HG03354 (cell line): Measurements from ENCODE around the gene CAST.

Source experiments
- ATAC-seq: cut with Tn5 transposase; IDR thresholded peaks from one replicate; pipeline ENCODE4 v1.9.1; 2021; ENCODE audit warnings: mild to moderate bottlenecking; ENCODE audit not compliant: unreplicated experiment, poor library complexity, severe bottlenecking

Gene CAST

GRCh38 chr5:96641368-96642280 lies 20.6 kb upstream of the CAST start:
- ATAC-seq: no peak

GRCh38 chr5:96642281-96642640 lies 19.9 kb upstream of the CAST start:
- no peak for ATAC-seq

DNA sequence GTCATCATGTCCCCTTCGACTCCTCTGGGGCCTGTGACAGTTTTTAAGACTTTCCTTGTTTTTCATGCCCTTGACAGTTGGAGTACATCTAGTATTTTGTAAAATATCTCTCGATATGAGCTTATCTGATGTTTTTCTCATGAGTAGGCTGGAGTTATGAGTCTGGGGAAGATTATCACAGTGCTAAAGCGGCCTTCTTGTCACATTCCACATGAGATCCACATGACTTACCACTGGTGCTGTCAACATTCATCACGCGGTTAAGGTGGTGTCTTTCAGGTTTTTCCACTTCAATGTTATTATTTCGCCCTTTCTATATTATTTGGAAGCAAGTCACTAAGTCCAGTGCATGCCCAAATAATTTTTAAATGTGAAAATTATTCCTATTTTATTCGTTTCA lies 17.1 kb upstream of the CAST start:
- ATAC-seq: no peak

GRCh38 chr5:96648023-96648422 lies 14.2 kb upstream of the CAST start:
- peak; percentile 67 for ATAC-seq

DNA sequence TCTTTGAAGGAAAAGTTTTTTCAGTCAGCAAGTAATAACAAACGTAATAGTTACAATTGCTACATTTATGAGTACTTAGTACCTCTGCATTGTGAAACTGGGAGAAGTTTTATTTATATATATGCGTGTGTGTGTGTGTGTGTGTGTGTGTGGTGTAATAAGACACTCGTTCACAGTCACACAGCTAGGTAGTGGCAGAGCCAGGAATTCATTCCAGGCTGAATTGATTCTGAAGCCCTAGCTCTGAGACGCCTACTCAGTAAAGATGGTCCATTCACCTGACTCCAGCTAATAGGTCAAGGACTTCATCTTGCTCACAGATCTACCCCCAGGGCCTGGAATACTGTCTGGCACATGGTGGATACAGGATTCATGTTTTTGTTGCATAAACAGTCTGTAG lies 13.6 kb upstream of the CAST start:
- no peak for ATAC-seq

- no peak for ATAC-seq
These were observed 12.9 kb upstream of the CAST start for GRCh38 chr5:96649251-96649662.

DNA sequence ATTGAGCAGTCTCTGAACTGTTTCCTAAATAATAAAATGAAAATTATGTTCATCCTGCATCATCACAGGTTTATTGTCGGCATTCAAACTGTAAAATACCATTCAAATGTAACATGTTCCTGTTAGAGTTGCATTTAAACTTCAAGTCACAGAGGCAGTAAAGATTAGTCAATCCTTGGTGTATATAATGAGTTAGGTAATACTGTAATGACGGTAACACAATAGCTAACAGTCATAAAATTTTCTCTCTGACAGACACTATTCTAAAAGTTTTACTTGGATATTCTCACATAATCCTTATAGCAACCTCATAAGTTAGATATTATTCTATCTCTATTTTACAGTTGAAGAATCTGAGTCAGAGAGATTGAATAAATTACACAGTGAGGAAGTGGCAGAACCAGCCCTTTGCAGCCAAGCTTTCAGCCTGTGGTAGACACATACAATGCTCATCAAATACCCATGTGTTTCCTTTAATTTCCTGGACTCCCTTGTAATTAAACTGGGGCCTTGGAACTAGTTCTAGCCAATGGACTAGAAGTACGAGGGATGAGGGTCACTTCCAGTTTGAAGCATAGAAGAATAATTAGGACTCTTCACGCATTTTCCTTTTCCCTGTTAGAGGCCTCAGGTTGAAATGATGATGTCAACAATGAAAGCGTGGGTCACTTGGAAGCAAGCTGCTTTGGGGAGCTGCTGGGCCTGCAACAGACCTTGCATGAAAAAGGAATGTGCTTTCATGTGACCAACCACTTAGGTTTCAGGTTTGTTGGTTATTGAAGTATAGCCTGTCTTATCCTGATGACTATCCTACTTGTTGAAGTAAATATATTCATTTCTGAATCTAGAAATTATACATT lies 12.3 kb upstream of the CAST start:
- ATAC-seq: no peak

GRCh38 chr5:96651047-96651446 lies 11.1 kb upstream of the CAST start:
- ATAC-seq: no peak

GRCh38 chr5:96651948-96652753 lies 10.0 kb upstream of the CAST start:
- peak; percentile 42 for ATAC-seq

DNA sequence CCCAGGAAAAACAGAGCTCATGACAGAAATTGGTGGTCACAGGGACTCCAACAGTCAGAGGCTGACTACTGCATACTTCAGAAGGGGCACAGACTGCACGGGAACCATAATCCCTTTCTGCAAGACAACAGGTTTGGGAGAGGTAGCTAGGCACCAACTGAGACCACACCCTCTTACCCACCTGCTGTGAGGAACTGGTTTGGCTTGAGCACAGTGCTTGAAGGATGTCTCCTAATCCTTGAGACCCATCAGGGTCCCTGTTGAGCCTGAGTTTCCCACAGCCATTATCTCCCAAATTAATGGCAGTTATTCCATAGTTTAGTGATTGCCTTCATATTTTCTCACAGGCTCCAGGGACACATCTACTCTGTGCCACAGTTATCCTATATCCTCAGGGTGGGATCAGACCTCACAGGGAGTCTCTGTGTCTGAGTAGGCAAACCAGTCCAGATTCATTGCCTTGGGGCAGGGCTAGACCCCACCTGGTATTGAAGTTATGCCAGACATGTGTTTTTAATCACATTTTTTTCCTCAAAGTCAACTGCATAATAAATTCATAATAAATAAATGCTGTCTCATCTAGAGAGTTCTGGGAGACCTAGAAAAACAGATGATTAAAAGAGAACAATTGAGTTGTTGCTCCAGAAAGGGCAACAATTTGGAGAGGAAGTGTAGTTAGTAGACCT lies 9.3 kb upstream of the CAST start:
- no peak for ATAC-seq

- ATAC-seq: no peak
These were observed 8.0 kb upstream of the CAST start for GRCh38 chr5:96654209-96654608.

- ATAC-seq: no peak
These were observed 7.1 kb upstream of the CAST start for GRCh38 chr5:96655085-96655484.

GRCh38 chr5:96655506-96655905 lies 6.7 kb upstream of the CAST start:
- ATAC-seq: no peak

DNA sequence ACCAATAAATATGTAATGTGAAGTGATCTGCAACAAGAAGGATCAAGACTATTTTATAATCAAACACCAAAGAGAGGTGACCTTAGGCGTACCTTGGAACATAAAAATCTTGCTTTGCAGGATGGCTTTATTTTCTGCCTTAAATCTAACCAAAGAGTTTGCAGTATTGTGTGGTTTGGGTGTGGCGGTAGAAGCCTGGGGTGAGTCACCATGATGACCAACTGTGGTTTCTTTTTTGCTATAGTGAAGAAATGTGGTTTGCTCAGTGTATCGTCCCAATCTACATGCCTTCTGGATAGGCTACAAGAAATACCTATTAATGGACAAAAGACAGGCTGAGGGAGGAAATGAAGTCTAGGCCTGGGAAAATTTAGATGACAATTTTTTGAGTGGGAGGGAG lies 5.1 kb upstream of the CAST start:
- ATAC-seq: peak; percentile 72

- ATAC-seq: no peak
These were observed 3.9 kb upstream of the CAST start for GRCh38 chr5:96658272-96658671.

- ATAC-seq: no peak
These were observed 3.0 kb upstream of the CAST start for GRCh38 chr5:96659170-96659569.

- peak; percentile 24 for ATAC-seq
These were observed 963 bp upstream of the CAST start for GRCh38 chr5:96660971-96661854.

DNA sequence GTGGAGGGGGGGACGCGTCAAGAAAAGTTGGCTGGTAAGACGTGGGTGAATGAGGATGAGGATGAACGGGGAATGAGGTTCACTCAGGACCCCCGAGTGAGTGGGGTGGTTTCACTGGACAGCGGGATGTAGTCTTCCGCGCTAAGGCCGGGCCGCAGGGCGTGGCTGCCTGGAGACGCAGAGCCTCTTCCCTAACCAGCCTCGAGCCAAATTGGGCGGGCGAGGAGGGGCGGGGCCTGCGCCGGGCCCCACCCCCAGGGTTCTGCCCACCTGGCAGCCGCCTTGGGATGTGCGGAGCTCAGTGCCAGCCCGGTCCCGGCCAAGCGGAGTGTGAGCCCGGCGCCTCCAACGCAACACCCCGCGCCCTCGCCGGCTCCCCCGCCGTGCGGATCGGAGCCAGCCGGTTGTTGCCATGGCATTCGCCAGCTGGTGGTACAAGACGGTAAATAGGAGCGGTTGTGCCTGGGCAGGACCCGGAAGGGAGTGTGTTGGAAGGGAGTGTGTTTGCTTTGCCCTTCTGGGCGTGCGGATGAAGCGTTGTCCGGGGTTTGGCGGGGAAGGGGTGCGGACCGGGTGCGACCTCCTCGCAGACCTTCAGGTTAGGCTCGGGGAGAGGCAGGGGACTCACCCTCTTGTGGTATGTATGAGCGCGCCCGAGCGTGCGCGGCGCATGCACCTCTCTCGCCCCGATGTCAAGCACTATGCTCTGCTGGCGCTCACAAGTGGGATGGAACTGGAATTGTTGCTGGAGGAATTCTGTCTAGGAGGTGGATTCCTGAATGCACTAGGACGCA lies 746 bp downstream of the CAST start:
- peak; percentile 72 for ATAC-seq
